HG03469 (cell line): ENCODE results near the gene DDX18.
A peak's percentile ranks its signal among the peaks of the same experiment; 100 is the strongest.
"Not testable (repeated sequence)": the region's sequence is repeated elsewhere in the genome, so short reads cannot be mapped to it uniquely, and the experiment has no call there.

ENCODE experiments used
- ATAC-seq: cut with Tn5 transposase; IDR thresholded peaks from one replicate; pipeline ENCODE4 v1.9.1; 2021; ENCODE audit warnings: mild to moderate bottlenecking, moderate library complexity, moderate number of reproducible peaks; ENCODE audit not compliant: unreplicated experiment

The DDX18 gene

DNA sequence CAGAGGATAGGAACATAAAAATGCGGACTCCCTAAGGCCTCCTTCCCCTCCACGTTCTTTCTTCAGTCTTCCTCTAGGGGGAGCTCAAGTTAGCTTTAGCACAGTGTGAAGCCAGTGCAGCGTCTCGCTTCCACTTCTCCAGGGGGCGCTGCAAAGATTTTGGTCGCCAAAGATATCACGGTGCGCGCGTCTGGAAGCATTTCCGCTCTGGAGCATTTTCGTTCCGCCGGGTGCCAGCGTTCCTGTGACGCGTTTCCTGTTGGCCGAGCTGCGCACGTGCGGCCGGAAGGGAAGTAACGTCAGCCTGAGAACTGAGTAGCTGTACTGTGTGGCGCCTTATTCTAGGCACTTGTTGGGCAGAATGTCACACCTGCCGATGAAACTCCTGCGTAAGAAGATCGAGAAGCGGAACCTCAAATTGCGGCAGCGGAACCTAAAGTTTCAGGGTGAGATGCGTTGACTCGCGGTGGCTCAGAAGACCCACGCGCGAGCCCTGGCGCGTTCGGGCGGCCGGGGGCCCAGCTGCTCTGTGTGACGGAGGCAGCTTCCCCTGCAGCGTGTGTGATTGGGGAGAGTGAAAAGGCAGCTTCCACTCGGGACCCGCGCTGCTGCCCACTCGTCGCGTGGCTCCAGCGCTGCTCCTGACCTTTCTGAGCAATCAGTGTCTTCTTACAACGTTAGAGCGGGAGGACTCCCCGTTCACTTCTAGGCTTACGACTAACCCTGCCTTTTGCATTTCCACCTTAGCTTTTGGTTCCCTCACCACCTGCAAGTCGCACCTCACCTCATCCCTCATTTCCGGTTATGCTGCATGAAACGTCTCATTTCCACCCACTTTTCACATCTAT, at the start of gene DDX18:
Gene DDX18 (plus strand): TSS at position 275 of the 848 bp plus-strand sequence. CDS start 87 bp downstream, at position 362.
- ATAC-seq: peak; percentile 91

DNA sequence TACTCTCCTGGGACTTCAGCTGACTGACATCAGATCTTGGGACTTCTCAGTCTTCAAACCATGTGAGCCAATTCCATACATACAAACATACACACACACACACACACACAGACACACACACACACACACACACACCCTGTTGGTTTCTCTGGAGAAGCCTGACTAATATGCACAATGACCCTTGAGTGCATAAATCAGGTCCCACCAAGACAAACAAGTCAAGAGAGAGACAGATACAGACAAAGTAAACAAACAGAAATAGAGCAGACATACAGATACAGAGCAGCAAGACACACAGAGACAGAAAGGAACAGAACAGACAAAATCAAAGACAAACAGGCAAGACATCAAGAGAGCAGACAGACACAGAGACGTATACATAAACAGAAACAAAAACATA, 43.8 kb upstream of the DDX18 start:
- ATAC-seq: no peak

DNA sequence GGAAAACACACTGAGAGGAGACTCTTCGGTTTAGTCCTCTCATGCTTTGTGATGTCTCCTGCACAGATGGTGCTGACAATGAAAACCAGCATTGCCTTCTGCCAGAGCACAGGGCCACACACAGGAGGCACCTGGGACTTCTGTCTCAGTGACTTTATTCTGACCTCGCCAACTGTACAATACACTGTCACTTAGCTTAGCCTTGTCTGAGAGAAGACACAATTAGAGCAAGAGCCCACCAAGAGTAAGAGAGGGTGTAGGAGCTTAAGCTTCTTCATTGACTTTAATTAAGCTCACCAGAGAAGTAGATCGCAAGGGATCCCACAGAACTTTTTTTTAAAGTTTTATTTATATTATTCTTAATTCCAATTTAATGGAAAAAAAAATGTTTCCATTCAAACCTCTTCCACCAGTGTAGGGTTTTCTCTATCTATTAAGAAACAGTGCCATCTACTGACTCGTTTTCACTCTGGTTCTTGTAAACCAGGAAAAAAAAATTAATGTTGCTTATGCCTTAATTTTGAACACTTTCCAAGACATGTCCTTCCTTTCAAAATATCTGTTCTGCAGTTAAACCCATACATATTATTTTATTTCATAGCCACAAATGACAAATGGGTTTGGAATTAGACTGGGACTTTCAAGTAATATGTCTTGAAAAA, 42.4 kb upstream of the DDX18 start:
- no peak for ATAC-seq

DNA sequence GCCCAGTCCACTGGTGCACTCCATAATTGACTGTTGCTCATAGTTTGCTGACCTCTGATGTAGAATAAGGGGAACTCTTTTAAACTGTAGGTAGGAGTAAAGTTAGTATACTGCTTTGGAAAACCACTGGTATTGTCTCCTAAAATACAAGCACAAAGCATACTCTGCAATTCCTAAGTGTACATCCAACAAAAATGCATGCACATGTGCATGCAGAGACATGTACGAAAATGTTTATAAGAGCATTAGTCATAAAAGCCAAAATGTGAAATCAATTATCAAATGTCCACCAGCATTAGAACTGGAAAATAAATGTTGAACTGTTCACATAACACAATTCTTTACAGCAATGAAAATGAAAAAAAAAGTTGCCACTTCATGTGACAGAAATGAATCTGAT, 39.8 kb upstream of the DDX18 start:
- no peak for ATAC-seq

DNA sequence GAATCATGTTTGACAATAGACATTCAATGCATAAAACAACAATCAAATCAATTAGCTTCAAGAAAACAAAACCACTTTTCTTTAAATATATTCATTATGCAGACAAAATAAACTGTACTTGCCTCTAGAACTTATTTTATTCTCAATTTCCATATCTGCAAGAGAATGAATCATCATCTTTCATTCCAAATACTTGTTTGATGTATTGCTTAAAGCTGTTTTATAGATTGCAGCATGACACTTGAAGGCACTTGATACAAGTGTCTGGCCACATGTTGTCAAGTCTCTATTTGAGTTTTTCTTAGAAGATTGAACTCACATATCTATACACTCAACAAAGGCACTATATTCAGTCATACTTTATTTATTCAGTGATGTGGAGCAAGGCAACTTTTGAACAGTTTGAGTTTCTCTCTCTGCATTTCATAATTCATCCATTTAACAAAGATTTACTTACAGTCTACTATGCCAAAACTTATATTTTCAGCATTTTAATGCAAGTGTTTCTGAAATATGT, 38.7 kb upstream of the DDX18 start:
- no peak for ATAC-seq

DNA sequence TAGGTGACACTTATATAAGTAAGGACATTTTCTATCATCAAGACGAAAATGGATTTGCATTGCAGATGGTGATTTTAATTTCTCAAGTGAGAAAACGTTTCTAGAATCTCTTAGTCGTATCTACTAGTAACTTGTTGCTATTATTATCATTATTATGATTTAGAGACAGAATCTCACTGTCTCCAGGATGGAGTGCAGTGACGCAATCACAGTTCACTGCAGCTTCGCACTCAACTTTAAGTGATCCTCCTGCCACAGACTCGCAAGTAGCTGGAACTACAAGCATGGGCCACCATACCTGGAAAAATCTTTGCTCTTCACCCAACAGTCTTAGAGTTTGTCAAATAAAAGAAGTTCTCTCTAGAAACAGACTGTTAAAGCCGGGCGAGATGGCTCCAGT, 37.6 kb upstream of the DDX18 start:
- no peak for ATAC-seq

DNA sequence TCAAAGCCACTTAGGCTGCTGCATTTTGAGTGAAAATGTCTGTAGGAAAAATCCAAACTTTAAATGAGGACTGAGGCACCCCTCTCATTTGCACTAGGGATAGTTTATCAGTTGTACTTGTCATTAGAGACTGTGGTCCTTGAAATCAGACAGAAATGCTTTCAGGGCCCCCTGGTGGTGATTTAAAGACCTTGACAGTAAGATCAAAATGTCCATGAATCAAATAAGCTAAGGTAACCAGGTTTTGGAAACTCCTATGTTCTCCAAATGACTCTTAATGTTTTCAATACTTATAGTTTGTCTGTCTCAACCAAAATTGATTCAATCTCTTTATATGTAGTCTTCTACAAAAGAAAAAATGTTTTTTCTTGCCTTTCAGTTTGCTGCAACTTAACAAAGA, 28.8 kb upstream of the DDX18 start:
- ATAC-seq: no peak

DNA sequence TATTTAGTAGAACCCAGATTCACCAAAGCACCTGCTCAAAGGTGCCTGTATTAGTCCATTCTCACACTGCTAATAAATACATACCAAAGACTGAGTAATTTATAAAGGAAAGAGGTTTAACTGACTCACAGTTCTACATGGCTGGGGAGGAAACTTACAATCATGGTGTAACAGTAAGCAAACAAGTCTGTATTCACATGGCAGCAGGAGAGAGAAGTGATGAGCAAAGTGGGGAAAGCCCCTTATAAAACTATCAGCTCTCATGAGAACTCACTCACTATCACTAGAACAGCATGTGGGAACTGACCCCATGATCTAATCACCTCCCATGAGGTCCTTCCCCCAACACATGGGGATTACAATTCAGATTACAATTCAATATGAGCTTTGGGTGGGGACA, 28.0 kb upstream of the DDX18 start:
- no peak for ATAC-seq

DNA sequence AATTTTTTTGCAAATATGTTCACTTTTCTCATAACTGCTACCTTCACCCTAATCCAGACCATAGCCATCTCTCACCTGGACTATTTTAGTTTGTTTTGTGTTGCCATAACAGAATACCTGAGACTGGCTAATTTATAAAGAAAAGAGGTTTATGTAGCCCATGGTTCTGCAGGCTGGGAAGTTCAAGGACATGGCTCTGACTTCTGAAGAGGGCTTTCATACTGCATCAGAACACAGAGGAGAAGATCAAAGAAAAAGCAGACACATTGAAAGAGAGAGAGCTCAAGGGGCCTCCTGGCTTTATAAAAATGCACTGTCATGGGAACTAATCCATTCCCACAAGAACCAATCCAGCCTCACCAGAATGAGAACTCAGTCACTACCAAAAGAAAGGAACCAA, 25.0 kb upstream of the DDX18 start:
- no peak for ATAC-seq

DNA sequence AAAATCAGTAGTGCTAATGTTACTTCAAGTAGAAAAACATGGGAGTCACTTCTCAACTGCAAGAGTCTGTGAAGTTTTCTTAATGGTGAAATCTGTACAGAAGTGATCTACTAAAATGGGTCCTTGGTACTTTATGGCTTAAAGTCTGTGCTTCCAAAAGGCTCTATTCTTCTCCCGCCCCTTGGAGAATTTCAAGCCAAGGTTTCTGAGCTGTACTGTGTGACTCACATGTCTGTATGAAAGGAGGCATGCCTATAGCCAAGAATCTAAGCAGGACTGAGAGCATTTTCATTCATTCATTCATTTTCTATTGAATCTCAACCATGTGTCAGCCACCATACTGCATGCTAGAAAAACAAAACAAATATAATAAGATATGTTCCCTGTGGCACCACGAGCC, 19.8 kb upstream of the DDX18 start:
- ATAC-seq: no peak

DNA sequence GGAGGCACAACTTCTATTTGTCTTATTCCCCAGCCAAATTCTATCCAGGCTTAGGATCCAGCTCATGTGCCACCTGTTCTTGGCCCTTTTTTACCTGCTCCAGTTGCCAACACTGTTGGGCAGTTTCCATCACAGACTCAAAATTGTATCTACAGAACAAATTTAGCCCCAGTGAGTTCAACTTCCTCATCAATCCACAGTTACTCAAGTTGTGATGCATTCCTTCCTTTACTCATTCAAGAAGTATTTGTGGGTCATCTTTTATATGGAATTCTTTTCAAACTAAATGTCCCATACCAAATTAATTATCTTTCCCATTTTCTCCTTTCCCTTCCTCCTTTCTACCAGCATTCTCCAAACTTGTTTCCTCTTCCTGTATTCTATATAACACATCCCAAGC, 12.7 kb upstream of the DDX18 start:
- no peak for ATAC-seq

DNA sequence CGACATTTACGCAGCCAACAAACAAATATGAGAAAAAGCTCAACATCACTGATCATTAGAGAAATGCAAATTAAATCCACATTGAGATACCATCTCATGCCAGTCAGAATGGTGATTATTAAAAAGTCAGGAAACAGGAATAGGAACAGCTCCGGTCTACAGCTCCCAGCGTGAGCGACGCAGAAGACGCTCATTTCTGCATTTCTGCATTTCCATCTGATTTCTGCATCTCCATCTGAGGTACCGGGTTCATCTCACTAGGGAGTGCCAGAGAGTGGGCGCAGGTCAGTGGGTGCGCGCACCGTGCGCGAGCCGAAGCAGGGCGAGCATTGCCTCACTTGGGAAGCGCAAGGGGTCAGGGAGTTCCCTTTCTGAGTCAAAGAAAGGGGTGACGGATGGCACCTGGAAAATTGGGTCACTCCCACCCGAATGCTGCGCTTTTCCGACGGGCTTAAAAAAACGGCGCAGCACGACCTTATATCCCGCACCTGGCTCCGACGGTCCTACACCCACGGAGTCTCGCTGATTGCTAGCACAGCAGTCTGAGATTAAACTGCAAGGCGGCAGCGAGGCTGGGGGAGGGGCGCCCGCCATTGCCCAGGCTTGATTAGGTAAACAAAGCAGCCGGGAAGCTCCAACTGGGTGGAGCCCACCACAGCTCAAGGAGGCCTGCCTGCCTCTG, 10.7 kb upstream of the DDX18 start:
- peak; percentile 88 for ATAC-seq

DNA sequence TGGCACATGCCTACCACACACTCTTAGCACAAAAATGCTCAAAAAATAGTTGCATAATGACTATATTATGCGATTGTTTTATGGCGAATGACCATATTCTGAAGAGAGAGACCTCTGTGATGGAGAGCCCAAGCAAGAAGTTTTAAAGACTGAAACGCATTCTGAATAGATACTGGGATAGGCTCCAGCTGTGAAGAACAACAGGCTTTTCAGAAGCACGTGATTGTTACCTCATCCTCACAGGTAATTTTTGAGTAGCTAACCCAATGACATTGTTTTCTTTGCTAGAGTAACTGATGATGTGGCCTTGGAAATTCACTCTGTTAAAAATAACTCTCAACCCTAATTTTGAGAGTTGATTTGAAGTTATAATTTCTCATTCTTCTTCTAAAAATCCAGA, 2.0 kb upstream of the DDX18 start:
- no peak for ATAC-seq

DNA sequence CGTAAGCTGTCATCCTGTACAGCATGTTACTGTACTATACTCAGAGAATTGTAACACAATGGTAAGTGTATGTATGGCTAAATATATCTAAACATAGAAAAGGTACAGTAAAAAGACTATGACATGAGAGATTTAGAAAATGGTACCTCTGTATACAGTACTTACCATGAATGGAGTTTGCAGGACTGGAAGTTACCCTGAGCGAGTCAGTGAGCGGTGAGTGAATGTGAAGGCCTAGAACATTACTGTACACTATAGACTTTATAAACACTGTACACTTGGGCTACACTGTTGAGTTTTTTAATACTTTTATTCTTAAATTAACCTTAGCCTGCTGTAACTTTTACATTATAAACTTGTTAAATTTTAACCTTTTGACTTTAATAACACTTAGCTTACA, 1.5 kb downstream of the DDX18 start:
- ATAC-seq: no peak

DNA sequence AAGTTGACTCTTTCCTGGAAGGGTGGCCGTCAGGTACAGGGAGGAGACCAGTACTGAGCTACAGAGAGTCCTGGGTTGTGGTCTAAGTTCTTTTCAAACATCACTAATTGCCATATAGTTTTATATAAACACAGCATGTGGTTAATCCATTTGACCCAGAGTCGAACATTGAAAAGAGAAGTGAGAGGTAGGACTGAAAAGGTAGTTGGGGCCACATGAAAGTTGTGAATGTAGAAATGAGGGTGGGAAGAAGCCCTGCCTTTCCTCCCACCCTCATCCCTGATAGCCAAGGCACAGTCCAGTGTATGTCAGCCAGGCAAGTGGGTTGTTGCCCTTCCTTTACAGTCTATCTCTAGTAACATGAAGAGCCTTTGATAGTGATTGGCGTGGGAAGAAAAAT, 4.4 kb downstream of the DDX18 start:
- no peak for ATAC-seq

DNA sequence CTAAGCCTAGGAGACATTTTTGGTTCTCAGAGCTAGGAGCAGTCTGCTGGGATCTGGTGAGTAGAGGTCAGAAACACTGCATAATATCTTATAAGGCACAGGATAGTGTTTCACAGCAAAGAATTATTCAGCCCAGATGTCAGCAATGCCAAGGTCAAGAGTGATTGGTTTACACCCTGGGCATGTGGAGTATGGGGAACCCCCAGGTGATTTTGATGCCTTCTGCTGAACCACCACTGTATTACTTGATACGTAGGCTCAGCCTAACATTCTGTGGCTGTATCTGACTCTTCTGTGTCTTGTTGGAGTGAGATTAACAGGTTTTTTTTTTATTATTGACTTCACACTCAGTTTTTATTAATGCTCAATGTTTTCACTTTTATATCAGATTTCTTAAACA, 6.0 kb downstream of the DDX18 start:
- no peak for ATAC-seq

DNA sequence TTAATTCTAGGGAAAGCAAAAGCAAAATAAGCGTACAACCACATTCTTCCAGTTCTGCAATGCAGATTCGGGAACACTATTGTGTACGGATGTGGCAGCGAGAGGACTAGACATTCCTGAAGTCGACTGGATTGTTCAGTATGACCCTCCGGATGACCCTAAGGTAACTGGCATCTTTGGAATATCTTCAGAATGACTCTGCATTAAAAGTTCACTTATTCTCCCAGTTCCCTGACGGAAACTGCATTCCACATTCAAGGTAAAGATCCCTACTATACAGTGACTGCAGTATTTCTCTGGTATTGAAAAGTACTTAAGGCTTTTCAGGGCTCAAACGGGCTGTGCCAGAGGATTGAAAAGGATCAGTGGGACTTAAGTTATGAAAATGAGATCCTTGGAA, 10.9 kb downstream of the DDX18 start:
- ATAC-seq: no peak

DNA sequence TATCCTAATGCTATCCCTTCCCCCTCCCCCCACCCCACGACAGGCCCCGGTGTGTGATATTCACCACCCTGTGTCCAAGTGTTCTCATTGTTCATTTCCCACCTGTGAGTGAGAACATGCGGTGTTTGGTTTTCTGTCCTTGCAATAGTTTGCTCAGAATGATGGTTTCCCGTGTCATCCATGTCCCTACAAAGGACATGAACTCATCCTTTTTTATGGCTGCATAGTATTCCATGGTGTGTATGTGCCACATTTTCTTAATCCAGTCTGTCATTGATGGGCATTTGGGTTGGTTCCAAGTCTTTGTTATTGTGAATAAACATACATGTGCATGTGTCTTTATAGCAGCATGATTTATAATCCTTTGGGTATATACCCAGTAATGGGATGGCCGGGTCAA, 13.0 kb downstream of the DDX18 start:
- ATAC-seq: not testable (repeated sequence)

DNA sequence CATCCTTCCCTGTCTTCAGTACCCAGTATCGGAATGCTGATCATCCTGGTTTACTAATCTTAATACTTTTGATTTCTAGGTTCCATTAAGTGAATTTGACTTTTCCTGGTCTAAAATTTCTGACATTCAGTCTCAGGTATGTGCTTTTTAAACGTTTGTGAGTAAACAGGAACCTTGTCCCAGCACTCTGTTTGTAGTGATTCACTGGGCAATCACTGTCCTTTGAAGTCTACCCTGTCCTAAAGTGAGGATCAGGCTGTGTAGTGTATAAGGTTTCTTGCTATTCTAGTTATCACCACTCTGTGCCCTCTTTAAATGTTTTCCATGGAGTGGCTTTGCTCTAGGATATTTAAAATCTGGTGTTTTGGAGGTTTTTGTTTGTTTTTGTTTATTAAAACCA, 14.4 kb downstream of the DDX18 start:
- no peak for ATAC-seq

DNA sequence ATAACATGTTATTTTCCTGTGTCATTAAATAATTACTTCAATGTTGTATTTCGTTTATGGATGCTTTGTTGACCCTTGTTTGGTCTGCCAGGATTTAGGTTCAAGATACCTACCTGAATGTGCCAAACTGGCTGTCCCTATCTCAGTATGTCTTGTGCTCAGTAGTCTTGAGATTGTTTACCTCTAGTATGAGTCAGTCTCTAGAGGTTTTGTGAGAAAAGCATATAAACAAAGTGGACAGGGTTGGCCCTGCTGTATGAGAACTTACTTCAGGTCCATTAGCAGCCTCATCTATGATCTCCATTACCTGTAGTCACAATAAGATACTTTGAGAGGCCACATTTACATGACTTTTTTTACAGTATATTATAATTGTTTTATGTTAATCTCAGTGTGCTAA, 17.8 kb downstream of the DDX18 start:
- no peak for ATAC-seq

DNA sequence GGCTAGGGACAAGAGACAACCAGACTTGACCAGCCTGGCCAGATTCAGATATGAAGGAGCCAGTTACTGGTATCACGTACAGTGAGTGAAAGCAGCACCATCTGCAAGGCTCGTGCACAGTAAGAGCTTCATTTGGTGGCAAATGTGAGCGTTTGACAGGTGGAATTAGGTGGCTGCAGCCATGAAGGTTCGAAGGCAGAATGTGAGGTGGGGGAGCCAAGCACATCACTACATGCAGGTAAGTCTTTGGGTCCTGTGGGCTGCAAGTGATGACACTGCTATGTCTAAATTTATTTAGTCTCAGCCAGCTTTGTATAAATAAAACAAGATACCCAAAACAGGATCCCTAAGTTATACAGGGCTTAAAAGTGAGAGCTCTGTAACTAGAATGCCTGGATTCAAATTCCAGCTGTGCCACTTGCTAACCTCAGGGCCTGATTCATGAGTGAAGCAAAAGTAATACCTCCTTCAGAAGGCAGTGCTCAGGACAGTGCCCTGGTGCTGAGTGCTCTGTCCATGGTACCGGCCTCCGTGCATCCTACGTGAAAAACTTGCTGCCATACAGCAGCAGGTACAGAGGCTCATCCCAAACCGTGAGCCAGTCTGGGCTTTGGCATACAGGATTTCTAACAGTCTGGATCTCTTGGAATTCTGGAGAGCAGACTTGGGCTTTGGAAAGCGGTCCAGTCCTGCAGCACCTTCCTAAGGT, 18.6 kb downstream of the DDX18 start:
- ATAC-seq: no peak
